Measurements from ENCODE around the gene IL9R. TPM values are rescaled to one million over a fixed set of nuclear protein-coding genes. Genes with fewer than 3 reads are reported as not detected.
"Not testable (repeated sequence)": the region's sequence is repeated elsewhere in the genome, so short reads cannot be mapped to it uniquely, and the experiment has no call there.

The IL9R gene
- total and polyA plus RNA-seq, 10 of the 15 experiments (the other 5 are each of a cell fraction or from before 2014, with no cell fraction given), result 0.47 to 5.9 (median 2.4) TPM

DNA sequence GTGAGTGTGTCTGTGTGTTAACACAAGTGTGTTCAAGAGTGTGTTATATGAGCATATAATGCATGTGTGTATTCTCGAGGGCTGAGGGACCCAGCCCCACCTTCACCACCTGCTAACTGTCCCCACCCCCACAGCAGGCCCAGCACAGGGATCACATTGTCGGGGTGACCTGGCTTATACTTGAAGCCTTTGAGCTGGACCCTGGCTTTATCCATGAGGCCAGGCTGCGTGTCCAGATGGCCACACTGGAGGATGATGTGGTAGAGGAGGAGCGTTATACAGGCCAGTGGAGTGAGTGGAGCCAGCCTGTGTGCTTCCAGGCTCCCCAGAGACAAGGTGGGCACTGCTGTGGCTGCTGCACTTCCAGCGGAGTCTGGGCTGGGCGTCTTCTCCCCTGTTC is 7.6 kb downstream of the IL9R start:
- no peak overlapping the region for H2AFZ ChIP-seq (ENCODE audit: control insufficient read depth, low read depth, low read length)
- ATAC-seq, result no peak
- in situ Hi-C loops (cut with MboI) (no loop called here), intact Hi-C loops (cut with micrococcal nuclease; ENCODE audit: unreplicated experiment) (no loop called here)
- no peaks in the 10 kb centered on the region for H3K9me3 ChIP-seq (replicated peaks; ENCODE audit: control insufficient read depth, insufficient read depth, low read length)
- POLR2A ChIA-PET, result no interaction called here
- SMC1A ChIA-PET (ENCODE audit: uncharacterized antibody, unreplicated experiment), result no interaction called here
- H3K79me2 ChIP-seq (ENCODE audit: control insufficient read depth, insufficient read depth, low read length), result no peaks in the 10 kb centered on the region
- CTCF ChIA-PET, result no interaction called here
- FAIRE-seq, result no peak
- no peak overlapping the region for H3K4me3 ChIP-seq
- TF ChIP-seq, protein P1, sequence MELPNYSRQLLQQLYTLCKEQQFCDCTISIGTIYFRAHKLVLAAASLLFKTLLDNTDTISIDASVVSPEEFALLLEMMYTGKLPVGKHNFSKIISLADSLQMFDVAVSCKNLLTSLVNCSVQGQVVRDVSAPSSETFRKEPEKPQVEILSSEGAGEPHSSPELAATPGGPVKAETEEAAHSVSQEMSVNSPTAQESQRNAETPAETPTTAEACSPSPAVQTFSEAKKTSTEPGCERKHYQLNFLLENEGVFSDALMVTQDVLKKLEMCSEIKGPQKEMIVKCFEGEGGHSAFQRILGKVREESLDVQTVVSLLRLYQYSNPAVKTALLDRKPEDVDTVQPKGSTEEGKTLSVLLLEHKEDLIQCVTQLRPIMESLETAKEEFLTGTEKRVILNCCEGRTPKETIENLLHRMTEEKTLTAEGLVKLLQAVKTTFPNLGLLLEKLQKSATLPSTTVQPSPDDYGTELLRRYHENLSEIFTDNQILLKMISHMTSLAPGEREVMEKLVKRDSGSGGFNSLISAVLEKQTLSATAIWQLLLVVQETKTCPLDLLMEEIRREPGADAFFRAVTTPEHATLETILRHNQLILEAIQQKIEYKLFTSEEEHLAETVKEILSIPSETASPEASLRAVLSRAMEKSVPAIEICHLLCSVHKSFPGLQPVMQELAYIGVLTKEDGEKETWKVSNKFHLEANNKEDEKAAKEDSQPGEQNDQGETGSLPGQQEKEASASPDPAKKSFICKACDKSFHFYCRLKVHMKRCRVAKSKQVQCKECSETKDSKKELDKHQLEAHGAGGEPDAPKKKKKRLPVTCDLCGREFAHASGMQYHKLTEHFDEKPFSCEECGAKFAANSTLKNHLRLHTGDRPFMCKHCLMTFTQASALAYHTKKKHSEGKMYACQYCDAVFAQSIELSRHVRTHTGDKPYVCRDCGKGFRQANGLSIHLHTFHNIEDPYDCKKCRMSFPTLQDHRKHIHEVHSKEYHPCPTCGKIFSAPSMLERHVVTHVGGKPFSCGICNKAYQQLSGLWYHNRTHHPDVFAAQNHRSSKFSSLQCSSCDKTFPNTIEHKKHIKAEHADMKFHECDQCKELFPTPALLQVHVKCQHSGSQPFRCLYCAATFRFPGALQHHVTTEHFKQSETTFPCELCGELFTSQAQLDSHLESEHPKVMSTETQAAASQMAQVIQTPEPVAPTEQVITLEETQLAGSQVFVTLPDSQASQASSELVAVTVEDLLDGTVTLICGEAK (IDR thresholded peaks at IDR 0.05; ENCODE audit: borderline replicate concordance), result no peak
- RAD21 ChIA-PET (ENCODE audit: unreplicated experiment), result no interaction called here
- BruUV-seq (replicated peaks), result no TSS peak
- no peak overlapping the region for H3K9ac ChIP-seq (ENCODE audit: control insufficient read depth, insufficient read depth, low read length)
- H3K36me3 ChIP-seq (ENCODE audit: control insufficient read depth in 2 of 2, insufficient read depth in 2 of 2, low read length in 1 of 2), result no peaks in the 10 kb centered on the region
- no peak overlapping the region for H3K27ac ChIP-seq (ENCODE audit: control insufficient read depth, insufficient read depth)
- WGBS (ENCODE audit: insufficient coverage, insufficient replicate concordance, low lambda C conversion rate, missing lambda C conversion rate), result 67% methylated on average over 6 of the region's 6 CpGs
- no peak overlapping the region for H3K4me2 ChIP-seq (ENCODE audit: control insufficient read depth, insufficient read depth)
- no peaks in the 10 kb centered on the region for H3K4me1 ChIP-seq (ENCODE audit: control insufficient read depth, insufficient read depth, low read length)
- no peak for DNase-seq (ENCODE audit: low read depth, low spot score)
- H4K20me1 ChIP-seq (ENCODE audit: control insufficient read depth, insufficient read depth), result no peaks in the 10 kb centered on the region
- H3K27me3 ChIP-seq (replicated peaks in 1 of 2; ENCODE audit: control insufficient read depth in 2 of 2, insufficient read depth in 2 of 2, low read length in 1 of 2), result no peaks in the 10 kb centered on the region

DNA sequence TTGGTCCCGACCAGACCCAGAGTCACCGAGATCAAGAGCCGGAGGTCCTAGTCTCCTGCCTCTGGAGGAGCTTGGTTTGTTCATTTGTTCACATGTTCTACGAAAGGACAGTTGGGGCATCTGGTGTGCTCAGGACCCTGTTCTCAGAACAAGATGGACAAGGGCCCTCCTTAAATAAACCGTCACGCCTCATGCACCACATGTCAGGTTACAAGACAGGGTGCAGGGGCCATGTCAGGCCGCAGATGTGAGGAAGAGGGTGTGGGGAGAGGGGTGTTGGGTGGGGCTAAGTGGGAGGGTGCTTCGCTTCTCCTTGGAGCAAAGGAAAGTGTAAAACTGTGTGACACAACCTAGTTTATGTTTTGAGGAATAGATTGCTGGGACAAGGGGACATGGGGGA is 9.0 kb downstream of the IL9R start:
- POLR2A ChIA-PET; ATAC-seq; H3K27ac ChIP-seq (ENCODE audit: control insufficient read depth, insufficient read depth); SMC1A ChIA-PET (ENCODE audit: uncharacterized antibody, unreplicated experiment); H3K4me2 ChIP-seq (ENCODE audit: control insufficient read depth, insufficient read depth); H3K9ac ChIP-seq (ENCODE audit: control insufficient read depth, insufficient read depth, low read length); H3K79me2 ChIP-seq (ENCODE audit: control insufficient read depth, insufficient read depth, low read length); RAD21 ChIA-PET (ENCODE audit: unreplicated experiment); H3K4me3 ChIP-seq; H2AFZ ChIP-seq (ENCODE audit: control insufficient read depth, low read depth, low read length); FAIRE-seq; H3K4me1 ChIP-seq (ENCODE audit: control insufficient read depth, insufficient read depth, low read length); H3K9me3 ChIP-seq (replicated peaks; ENCODE audit: control insufficient read depth, insufficient read depth, low read length); intact Hi-C loops (cut with micrococcal nuclease; ENCODE audit: unreplicated experiment); DNase-seq (ENCODE audit: low read depth, low spot score); H3K27me3 ChIP-seq (replicated peaks in 1 of 2; ENCODE audit: control insufficient read depth in 2 of 2, insufficient read depth in 2 of 2, low read length in 1 of 2); H3K36me3 ChIP-seq (ENCODE audit: control insufficient read depth in 2 of 2, insufficient read depth in 2 of 2, low read length in 1 of 2); H4K20me1 ChIP-seq (ENCODE audit: control insufficient read depth, insufficient read depth); in situ Hi-C loops (cut with MboI); CTCF ChIA-PET; BruUV-seq (replicated peaks): not testable (repeated sequence)
- WGBS (ENCODE audit: insufficient coverage, insufficient replicate concordance, low lambda C conversion rate, missing lambda C conversion rate), result 33% methylated on average over 6 of the region's 8 CpGs

GRCh38 chrX:156008379-156008778 is 10.9 kb downstream of the IL9R start:
- POLR2A ChIA-PET; FAIRE-seq; BruUV-seq (replicated peaks); H3K4me3 ChIP-seq; H3K9ac ChIP-seq (ENCODE audit: control insufficient read depth, insufficient read depth, low read length); RAD21 ChIA-PET (ENCODE audit: unreplicated experiment); H3K9me3 ChIP-seq (replicated peaks; ENCODE audit: control insufficient read depth, insufficient read depth, low read length); H2AFZ ChIP-seq (ENCODE audit: control insufficient read depth, low read depth, low read length); H3K27ac ChIP-seq (ENCODE audit: control insufficient read depth, insufficient read depth); H3K79me2 ChIP-seq (ENCODE audit: control insufficient read depth, insufficient read depth, low read length); ATAC-seq; SMC1A ChIA-PET (ENCODE audit: uncharacterized antibody, unreplicated experiment); H3K4me1 ChIP-seq (ENCODE audit: control insufficient read depth, insufficient read depth, low read length); in situ Hi-C loops (cut with MboI); H3K36me3 ChIP-seq (ENCODE audit: control insufficient read depth in 2 of 2, insufficient read depth in 2 of 2, low read length in 1 of 2); H3K27me3 ChIP-seq (replicated peaks in 1 of 2; ENCODE audit: control insufficient read depth in 2 of 2, insufficient read depth in 2 of 2, low read length in 1 of 2); DNase-seq (ENCODE audit: low read depth, low spot score); H4K20me1 ChIP-seq (ENCODE audit: control insufficient read depth, insufficient read depth); CTCF ChIA-PET; H3K4me2 ChIP-seq (ENCODE audit: control insufficient read depth, insufficient read depth); intact Hi-C loops (cut with micrococcal nuclease; ENCODE audit: unreplicated experiment): not testable (repeated sequence)
- 26% methylated on average over 6 of the region's 7 CpGs for WGBS (ENCODE audit: insufficient coverage, insufficient replicate concordance, low lambda C conversion rate, missing lambda C conversion rate)

Data from GM12878 (cell line).